Left lung (tissue), 10 donors: ENCODE data around the gene UGP2. TPM values are rescaled to one million over a fixed set of nuclear protein-coding genes. Genes with fewer than 3 reads are reported as not detected.
A peak's percentile ranks its signal among the peaks of the same experiment; 100 is the strongest.

Experiments
- ATAC-seq: fragments of 200-7000 bp; cut with Tn5 transposase; one replicate; pipeline ENCODE4 v1.9.1; 2020; ENCODE audit warnings: moderate library complexity
- DNase-seq, 4 donors: peaks; one replicate each; pipeline ENCODE4 v3.0.0-alpha.2; 2013 to 2020
- H3K27ac ChIP-seq, 2 donors: fragments of 200-600 bp; sonication (generic) in 1 of 2; one replicate each; pipeline versions ENCODE4 v1.5.0 to v1.8.0; 2020 to 2021
- H3K27me3 ChIP-seq, 2 donors: fragments of 200-600 bp; sonication (generic) in 1 of 2; one replicate each; pipeline versions ENCODE4 v1.5.0 to v1.8.0; 2020 to 2021
- H3K36me3 ChIP-seq, 2 donors: fragments of 200-600 bp; sonication (generic) in 1 of 2; one replicate each; pipeline versions ENCODE4 v1.5.0 to v1.8.0; 2020 to 2021
- H3K4me1 ChIP-seq, 2 donors: fragments of 200-600 bp; one replicate each; pipeline ENCODE4 v1.8.0; 2021
- H3K4me3 ChIP-seq, 2 donors: fragments of 200-600 bp; sonication (generic) in 1 of 2; one replicate each; pipeline versions ENCODE4 v1.5.0 to v1.8.0; 2020 to 2021; ENCODE audit warnings: mild to moderate bottlenecking in 1 of 2
- H3K9me3 ChIP-seq, 2 donors: fragments of 200-600 bp; sonication (generic) in 1 of 2; one replicate each; pipeline versions ENCODE4 v1.5.0 to v1.8.0; 2020 to 2021
- intact Hi-C, 2 donors: fragments of 100-400 bp; cut with DNase I; formaldehyde crosslinking; loops; one replicate each; pipeline versions ENCODE4 v1.11.2 to v1.14.2; 2022
- polyA plus RNA-seq, 6 donors: library from polyadenylated mRNA; unstranded; fragments of 120-200 nt; gene quantifications; one replicate each; pipeline ENCODE4 v1.2.1, GENCODE V29; 2013; ENCODE audit not compliant: insufficient read length in 6 of 6
- total RNA-seq, 2 donors: library from RNA; stranded (reverse); fragmentation: NEBNext Ultra II Directional; extraction: Animal tissue kit (Norgen Biotek cat#: 25700); gene quantifications; one replicate each; pipeline ENCODE4 v1.2.1, GENCODE V29; 2021
- TF ChIP-seq, protein P1 (sequence below), 2 donors: fragments of 200-600 bp; sonication (generic) in 1 of 2; IDR thresholded peaks; one replicate each; pipeline versions ENCODE4 v1.5.0 to v1.8.0; 2021; ENCODE audit warnings: antibody characterized with exemption in 2 of 2
- donor health status: DM: no; HTN: yes; CAD: no.
- donor health status: DM: no; HTN: no; CAD: no.

Gene UGP2
- total and polyA plus RNA-seq, 8 donors = 80.5 to 165 (median 92.9) TPM

DNA sequence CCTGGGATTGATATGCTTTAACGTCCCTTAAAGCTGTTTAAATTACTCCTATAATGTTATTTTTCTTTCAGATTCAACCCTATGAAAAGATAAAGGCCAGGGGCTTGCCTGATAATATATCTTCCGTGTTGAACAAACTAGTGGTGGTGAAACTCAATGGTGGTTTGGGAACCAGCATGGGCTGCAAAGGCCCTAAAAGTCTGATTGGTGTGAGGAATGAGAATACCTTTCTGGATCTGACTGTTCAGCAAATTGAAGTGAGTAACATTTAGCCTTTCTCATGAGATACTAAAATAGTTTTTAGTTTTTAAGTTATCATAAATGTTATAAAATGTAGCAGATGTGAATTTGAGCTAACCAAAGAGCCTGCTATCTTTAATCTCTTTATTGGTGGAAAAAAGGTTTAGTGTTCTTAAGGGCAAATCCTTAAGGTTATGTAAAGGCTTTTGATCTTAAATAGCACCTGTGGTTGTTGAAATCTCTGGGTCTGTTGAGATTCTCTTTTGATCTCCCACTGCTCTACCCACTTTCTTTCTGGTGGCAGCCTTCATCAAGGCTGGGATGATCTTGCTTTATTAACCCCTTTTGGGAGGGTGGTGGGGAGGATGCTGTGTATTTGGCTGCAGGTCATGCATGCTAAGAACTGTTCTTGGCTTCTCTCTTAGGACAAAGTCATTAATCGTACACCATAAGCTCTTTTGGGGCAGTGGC is 40.9 kb downstream of the UGP2 start:
- no peak for DNase-seq
- intact Hi-C loops = no loop called here
- Histone ChIP-seq H3K27me3 (no peaks in the 10 kb centered on the region), H3K27ac (no peak overlapping the region), H3K9me3 (no peaks in the 10 kb centered on the region), H3K4me3 (no peak overlapping the region), H3K36me3 (peaks cover 0 to 75% of the 10 kb centered on the region in 2 donors), H3K4me1 (no peaks in the 10 kb centered on the region)
- no peak for ATAC-seq
- TF ChIP-seq, protein P1, sequence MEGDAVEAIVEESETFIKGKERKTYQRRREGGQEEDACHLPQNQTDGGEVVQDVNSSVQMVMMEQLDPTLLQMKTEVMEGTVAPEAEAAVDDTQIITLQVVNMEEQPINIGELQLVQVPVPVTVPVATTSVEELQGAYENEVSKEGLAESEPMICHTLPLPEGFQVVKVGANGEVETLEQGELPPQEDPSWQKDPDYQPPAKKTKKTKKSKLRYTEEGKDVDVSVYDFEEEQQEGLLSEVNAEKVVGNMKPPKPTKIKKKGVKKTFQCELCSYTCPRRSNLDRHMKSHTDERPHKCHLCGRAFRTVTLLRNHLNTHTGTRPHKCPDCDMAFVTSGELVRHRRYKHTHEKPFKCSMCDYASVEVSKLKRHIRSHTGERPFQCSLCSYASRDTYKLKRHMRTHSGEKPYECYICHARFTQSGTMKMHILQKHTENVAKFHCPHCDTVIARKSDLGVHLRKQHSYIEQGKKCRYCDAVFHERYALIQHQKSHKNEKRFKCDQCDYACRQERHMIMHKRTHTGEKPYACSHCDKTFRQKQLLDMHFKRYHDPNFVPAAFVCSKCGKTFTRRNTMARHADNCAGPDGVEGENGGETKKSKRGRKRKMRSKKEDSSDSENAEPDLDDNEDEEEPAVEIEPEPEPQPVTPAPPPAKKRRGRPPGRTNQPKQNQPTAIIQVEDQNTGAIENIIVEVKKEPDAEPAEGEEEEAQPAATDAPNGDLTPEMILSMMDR (IDR thresholded peaks at IDR 0.05) = no peak

DNA sequence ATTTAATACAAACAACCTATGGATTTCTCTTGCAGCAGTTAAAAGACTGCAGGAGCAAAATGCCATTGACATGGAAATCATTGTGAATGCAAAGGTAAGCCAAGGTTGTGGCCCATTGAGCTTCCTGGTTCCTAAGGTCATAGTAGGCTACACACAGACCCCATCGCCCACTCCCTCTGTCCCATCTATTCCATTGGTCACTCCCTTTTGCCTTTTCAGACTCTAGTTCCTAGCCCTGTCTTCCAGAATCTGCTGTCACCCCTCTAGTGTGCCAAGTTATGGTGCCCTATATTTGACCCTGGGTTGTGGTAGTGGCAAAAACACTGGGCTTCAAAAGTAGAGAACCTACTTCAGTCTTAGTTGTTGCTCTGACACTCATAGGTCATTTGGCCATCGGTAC is 44.7 kb downstream of the UGP2 start:
- ATAC-seq = no peak

GRCh38 chr2:63888053-63888452 is 46.4 kb downstream of the UGP2 start:
- H3K4me3 ChIP-seq = no peak overlapping the region
- no peaks in the 10 kb centered on the region for H3K27me3 ChIP-seq
- peaks cover 0 to 100% of the 10 kb centered on the region in 2 donors for H3K36me3 ChIP-seq
- ATAC-seq (no peak), DNase-seq (no peak)
- intact Hi-C loops = no loop called here
- peaks cover 0 to 4% of the 10 kb centered on the region in 2 donors for H3K4me1 ChIP-seq
- TF ChIP-seq, protein P1 (IDR thresholded peaks at IDR 0.05) = no peak
- no peak overlapping the region for H3K27ac ChIP-seq
- H3K9me3 ChIP-seq = no peaks in the 10 kb centered on the region

More for the DNA sequence above, 44.7 kb downstream of the UGP2 start:
- no peaks in the 10 kb centered on the region for H3K27me3 ChIP-seq
- TF ChIP-seq, protein P1 (IDR thresholded peaks at IDR 0.05) = no peak
- no peak overlapping the region for H3K27ac ChIP-seq
- H3K4me1 ChIP-seq = no peaks in the 10 kb centered on the region
- H3K4me3 ChIP-seq = no peak overlapping the region
- H3K36me3 ChIP-seq = peaks cover 0 to 96% of the 10 kb centered on the region in 2 donors
- intact Hi-C loops = no loop called here
- H3K9me3 ChIP-seq = no peaks in the 10 kb centered on the region
- no peak for DNase-seq

DNA sequence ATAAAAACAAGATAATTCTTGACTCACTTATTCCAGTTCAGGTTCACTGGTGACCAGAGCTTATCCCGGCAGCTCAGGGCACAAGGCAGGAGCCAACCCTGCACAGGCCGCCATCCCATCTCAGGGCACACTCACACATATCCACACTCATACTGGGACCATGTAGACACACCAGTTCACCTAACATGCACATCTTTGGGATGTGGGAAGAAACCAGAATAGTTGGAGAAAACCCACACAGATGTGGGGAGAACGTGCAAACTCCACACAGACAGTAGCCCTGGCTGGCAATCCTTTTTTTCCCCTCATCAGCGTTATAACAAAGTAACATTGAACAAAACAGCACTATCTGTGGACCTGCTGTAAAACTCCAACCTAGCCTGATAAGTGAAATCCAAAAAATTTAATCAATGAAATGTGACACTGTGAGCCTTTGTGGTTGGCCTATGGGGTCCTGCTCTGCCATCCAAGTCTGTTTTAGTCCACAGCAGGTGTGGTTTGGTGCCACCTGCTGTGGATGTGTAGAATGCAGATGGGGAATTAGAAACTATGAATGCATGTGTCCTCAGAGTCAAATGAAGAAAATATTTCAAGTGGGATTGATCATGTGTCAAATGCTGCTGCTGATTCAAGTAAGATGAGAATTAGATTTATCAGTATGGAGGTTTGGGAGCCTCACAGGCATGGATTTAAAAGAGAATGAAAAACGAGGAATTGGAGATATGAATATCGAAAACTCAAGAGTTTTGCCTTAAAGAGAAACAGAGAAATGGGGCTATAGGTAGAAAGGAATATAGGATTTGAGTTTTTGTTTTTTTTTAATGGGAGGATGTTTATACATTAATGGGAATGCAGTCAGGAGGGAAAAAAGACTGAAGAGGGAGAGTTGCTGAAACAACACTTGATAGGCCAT is 47.0 kb downstream of the UGP2 start:
- DNase-seq = peak in 2 of 4 donors; percentile 18 to 53
- H3K9me3 ChIP-seq = no peaks in the 10 kb centered on the region
- H3K4me1 ChIP-seq = peaks cover 0 to 4% of the 10 kb centered on the region in 2 donors
- H3K4me3 ChIP-seq = no peak overlapping the region
- no peak overlapping the region for H3K27ac ChIP-seq
- peaks cover 0 to 100% of the 10 kb centered on the region in 2 donors for H3K36me3 ChIP-seq
- TF ChIP-seq, protein P1 (IDR thresholded peaks at IDR 0.05) = peak; percentile 50
- no peaks in the 10 kb centered on the region for H3K27me3 ChIP-seq
- intact Hi-C loops = no loop called here
- peak; percentile 87 for ATAC-seq

GRCh38 chr2:63890678-63891077 is 49.0 kb downstream of the UGP2 start:
- Histone ChIP-seq H3K4me3 (no peak overlapping the region), H3K36me3 (peaks cover 0 to 100% of the 10 kb centered on the region in 2 donors), H3K27me3 (no peaks in the 10 kb centered on the region), H3K9me3 (no peaks in the 10 kb centered on the region), H3K27ac (no peak overlapping the region), H3K4me1 (peaks cover 0 to 4% of the 10 kb centered on the region in 2 donors)
- TF ChIP-seq, protein P1 (IDR thresholded peaks at IDR 0.05) = no peak
- ATAC-seq (no peak), DNase-seq (no peak)
- intact Hi-C loops = no loop called here
